Epithelial cell of esophagus (primary cell): ENCODE measurements around the gene COL8A1.

ENCODE experiments used
- DNase-seq: peaks from one replicate; pipeline ENCODE4 v3.0.0; 2010; ENCODE audit warnings: low read depth
- H3K4me3 ChIP-seq: 2 replicates; pipeline ENCODE4 v1.5.1; 2011; ENCODE audit warnings: mild to moderate bottlenecking, low read length, control low read depth
- TF ChIP-seq, protein P1 (sequence below): IDR thresholded peaks from 2 replicates; pipeline ENCODE4 v1.5.1; 2011; ENCODE audit warnings: low read depth, mild to moderate bottlenecking, low read length, control low read depth, inconsistent platforms; ENCODE audit not compliant: insufficient read depth; ENCODE audit errors: missing control alignments

The COL8A1 gene

DNA sequence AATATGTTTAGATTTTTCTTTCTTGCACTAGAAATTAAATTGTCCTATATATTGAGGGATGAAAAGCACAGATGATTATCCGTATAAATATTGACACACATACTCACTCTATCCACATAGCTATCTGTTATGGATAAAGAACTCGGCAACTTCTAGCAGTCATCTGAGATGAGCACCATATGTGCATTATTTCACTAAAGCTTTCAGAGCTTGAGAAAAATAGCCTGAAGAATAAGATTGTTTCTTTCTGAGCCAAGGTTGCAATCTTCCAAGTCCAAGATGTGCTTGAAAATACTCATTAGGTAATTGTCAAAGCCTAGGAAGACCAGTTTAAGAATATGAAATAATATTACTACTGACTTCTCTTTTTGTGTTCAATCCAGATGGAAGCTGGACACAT lies 40.5 kb downstream of the COL8A1 start:
- no peak for DNase-seq
- TF ChIP-seq, protein P1, sequence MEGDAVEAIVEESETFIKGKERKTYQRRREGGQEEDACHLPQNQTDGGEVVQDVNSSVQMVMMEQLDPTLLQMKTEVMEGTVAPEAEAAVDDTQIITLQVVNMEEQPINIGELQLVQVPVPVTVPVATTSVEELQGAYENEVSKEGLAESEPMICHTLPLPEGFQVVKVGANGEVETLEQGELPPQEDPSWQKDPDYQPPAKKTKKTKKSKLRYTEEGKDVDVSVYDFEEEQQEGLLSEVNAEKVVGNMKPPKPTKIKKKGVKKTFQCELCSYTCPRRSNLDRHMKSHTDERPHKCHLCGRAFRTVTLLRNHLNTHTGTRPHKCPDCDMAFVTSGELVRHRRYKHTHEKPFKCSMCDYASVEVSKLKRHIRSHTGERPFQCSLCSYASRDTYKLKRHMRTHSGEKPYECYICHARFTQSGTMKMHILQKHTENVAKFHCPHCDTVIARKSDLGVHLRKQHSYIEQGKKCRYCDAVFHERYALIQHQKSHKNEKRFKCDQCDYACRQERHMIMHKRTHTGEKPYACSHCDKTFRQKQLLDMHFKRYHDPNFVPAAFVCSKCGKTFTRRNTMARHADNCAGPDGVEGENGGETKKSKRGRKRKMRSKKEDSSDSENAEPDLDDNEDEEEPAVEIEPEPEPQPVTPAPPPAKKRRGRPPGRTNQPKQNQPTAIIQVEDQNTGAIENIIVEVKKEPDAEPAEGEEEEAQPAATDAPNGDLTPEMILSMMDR, result no peak
- no peak overlapping the region for H3K4me3 ChIP-seq

DNA sequence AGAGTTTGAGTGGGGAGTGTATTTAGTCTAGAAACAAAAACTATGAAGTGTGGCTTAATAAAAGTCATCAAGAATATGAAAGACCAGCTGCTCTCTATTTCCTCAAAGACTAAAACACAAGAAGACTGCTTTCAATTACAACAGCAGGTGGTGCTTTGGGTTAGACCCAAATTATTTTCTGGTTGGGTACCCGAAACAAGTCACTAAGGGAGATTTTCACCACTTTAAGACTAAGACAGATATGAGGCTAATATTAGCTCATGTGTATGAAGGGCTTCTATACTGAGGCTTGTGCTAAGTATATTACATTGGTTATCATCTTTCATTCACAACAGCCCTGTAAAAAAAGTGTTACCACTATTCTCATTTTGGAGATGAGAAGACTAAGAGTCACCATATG lies 43.1 kb downstream of the COL8A1 start:
- DNase-seq, result no peak
- TF ChIP-seq, protein P1, result no peak

DNA sequence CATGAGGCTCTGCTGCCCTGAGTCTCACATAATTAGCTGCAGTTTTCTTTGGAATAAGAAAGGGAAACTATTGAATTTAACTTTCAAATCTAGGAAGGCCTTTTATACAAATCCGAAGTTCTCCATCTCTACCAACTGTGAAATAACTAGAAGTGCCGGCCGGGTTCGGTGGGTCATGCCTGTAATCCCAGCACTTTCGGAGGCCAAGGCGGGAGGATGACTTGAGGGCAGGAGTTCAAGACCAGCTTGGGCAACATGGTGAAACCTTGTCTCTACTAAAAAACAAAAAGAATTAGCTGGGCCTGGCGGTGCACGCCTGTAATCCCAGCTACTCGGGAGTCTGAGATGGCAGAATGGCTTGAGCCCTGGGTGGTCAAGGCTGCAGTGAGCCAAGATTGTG lies 43.6 kb downstream of the COL8A1 start:
- DNase-seq, result no peak
- no peak overlapping the region for H3K4me3 ChIP-seq
- TF ChIP-seq, protein P1, result no peak

More for the DNA sequence above, 43.1 kb downstream of the COL8A1 start:
- H3K4me3 ChIP-seq, result no peak overlapping the region

DNA sequence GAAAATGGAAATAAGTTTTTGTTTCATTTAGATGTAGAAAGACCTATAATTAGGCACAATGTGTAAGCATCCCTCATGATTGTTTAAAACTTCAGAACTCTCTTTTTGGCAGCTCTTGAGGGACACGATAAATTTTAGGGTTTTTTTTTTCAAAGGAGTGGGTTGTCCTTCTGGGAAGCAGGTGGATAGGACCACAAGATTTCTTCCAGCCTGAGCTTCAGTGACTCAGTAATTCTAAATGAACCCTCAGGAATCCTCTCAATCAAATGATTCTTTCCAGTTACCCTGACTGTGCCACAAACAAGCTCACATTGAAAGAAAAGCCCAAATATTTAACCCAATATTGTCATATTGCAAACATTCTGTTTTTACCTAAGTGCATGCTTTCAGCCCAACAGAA lies 45.1 kb downstream of the COL8A1 start:
- DNase-seq, result no peak

DNA sequence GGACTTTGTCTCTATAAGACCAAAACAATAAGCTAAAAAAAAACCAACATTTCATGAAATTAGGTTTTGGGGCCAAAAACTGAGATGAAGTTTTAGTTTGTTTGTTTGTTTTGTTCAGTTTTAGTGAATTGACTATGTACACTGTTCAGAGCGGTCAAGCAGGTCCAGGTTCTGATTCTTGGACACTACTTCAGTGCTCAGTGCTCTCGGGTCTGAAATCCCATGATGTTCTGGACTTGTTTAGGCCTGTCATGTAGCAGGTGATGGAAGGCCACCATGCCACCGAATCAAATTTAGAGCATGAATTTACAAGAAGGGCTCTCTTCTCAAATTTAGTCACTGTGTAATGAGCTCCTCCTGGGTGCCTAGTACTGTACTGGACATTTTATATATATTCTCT lies 45.5 kb downstream of the COL8A1 start:
- no peak overlapping the region for H3K4me3 ChIP-seq
- no peak for DNase-seq
- TF ChIP-seq, protein P1, result no peak

More for the DNA sequence above, 45.1 kb downstream of the COL8A1 start:
- H3K4me3 ChIP-seq, result no peak overlapping the region
- TF ChIP-seq, protein P1, result no peak

DNA sequence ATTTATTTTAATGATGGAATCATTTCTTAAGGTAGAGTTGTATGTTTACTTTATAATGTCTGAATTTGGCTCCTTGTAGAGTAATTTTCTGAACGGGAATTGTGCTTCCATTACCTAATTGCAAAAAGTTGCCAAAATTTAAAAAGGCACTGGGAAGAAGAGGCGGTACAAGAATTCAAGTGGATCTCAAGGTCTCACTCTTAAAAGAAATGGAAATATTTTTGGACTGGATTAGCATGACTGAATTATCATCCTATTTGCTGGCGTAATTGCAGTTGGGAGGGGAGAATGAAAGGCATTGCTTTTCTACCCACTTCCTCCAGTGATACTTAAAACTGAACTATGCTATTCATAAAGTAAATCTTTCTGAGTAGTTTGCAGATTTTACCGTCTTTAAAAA lies 46.2 kb downstream of the COL8A1 start:
- TF ChIP-seq, protein P1, result no peak
- no peak overlapping the region for H3K4me3 ChIP-seq
- no peak for DNase-seq

DNA sequence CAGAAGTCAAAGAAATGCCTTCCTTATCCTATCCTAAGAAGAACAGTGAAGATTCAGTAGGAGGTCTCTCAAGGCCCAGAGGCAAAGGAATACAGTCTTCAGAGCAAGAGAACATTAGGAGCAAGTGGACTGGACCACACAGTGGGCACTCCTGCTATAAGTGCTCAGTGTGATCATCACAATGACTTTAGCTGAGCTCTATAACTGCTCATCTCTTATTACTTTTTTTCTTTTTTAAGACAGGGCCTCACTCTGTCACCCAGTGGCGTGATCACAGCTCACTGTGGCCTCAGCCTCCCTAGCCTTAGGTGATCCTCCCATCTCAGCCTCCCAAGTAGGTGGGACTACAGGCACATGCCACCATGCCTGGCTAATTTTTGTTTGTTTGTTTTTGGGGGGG lies 48.1 kb downstream of the COL8A1 start:
- DNase-seq, result no peak
- no peak overlapping the region for H3K4me3 ChIP-seq
- TF ChIP-seq, protein P1, result no peak
